Loucy (cell line): ENCODE results near the gene LIM2.

Experiments used
- H2AFZ ChIP-seq: fragments of 200-600 bp; sonication (generic); 2 replicates; pipeline ENCODE4 v1.6.0; 2016; ENCODE audit warnings: antibody characterized with exemption, mild to moderate bottlenecking, low read length, moderate library complexity
- H3F3A ChIP-seq: fragments of 200-600 bp; 2 replicates; pipeline ENCODE4 v1.6.0; 2016; ENCODE audit warnings: antibody characterized with exemption, low read depth, mild to moderate bottlenecking
- H3K27me3 ChIP-seq: fragments of 200-600 bp; sonication (generic); 2 replicates; pipeline ENCODE4 v1.6.1; 2014; ENCODE audit warnings: low read length, mild to moderate bottlenecking; ENCODE audit not compliant: insufficient read depth, poor library complexity, severe bottlenecking
- H3K36me3 ChIP-seq: fragments of 200-600 bp; sonication (generic); 2 replicates; pipeline ENCODE4 v1.6.1; 2016; ENCODE audit warnings: low read length; ENCODE audit not compliant: insufficient read depth
- H3K4me1 ChIP-seq: fragments of 200-600 bp; sonication (generic); 2 replicates; pipeline ENCODE4 v1.5.1; 2014; ENCODE audit warnings: low read length, mild to moderate bottlenecking; ENCODE audit not compliant: insufficient read depth, poor library complexity, severe bottlenecking
- H3K4me2 ChIP-seq: fragments of 200-600 bp; sonication (generic); 2 replicates; pipeline ENCODE4 v1.6.0; 2014; ENCODE audit warnings: antibody characterized with exemption, low read length, low read depth, mild to moderate bottlenecking; ENCODE audit not compliant: poor library complexity, severe bottlenecking
- H3K4me3 ChIP-seq: fragments of 200-600 bp; sonication (generic); 2 replicates; pipeline ENCODE4 v1.5.1; 2014; ENCODE audit warnings: low read length, mild to moderate bottlenecking, mixed read lengths; ENCODE audit not compliant: poor library complexity, severe bottlenecking
- H3K79me2 ChIP-seq: fragments of 200-600 bp; sonication (generic); 2 replicates; pipeline ENCODE4 v1.6.1; 2014; ENCODE audit warnings: low read length; ENCODE audit not compliant: insufficient read depth
- H3K9ac ChIP-seq: fragments of 200-600 bp; sonication (generic); 2 replicates; pipeline ENCODE4 v1.6.0; 2014; ENCODE audit warnings: mild to moderate bottlenecking, low read depth, low read length, moderate library complexity; ENCODE audit not compliant: poor library complexity, severe bottlenecking
- H3K9me2 ChIP-seq: fragments of 200-600 bp; sonication (generic); replicated peaks from 2 replicates; pipeline ENCODE4 v1.6.1; 2016; ENCODE audit warnings: low read depth, low read length, mixed read lengths
- H3K9me3 ChIP-seq: fragments of 200-600 bp; sonication (generic); 2 replicates; pipeline ENCODE4 v1.6.1; 2014; ENCODE audit warnings: mild to moderate bottlenecking, antibody characterized with exemption, low read length, low read depth; ENCODE audit not compliant: insufficient read depth
- H4K20me1 ChIP-seq: fragments of 200-600 bp; sonication (generic); 2 replicates; pipeline ENCODE4 v1.6.0; 2014; ENCODE audit warnings: antibody characterized with exemption, low read length, mild to moderate bottlenecking; ENCODE audit not compliant: insufficient read depth, poor library complexity, severe bottlenecking
- EZH2phosphoT487 ChIP-seq: fragments of 200-600 bp; IDR thresholded peaks from 2 replicates; pipeline ENCODE4 v1.6.1; 2018; ENCODE audit warnings: antibody characterized with exemption, mild to moderate bottlenecking, moderate library complexity, borderline replicate concordance
- TF ChIP-seq, protein P1 (sequence below): fragments of 200-600 bp; sonication (generic); conservative IDR thresholded peaks from 2 replicates; pipeline ENCODE4 v1.5.1; 2014; ENCODE audit warnings: mild to moderate bottlenecking, antibody characterized with exemption, low read length

The LIM2 gene

GRCh38 chr19:51389143-51389542 is 1.4 kb upstream of the LIM2 start:
- H3K27me3 ChIP-seq, result no peaks in the 10 kb centered on the region
- TF ChIP-seq EZH2phosphoT487, result no peak
- TF ChIP-seq, protein P1, sequence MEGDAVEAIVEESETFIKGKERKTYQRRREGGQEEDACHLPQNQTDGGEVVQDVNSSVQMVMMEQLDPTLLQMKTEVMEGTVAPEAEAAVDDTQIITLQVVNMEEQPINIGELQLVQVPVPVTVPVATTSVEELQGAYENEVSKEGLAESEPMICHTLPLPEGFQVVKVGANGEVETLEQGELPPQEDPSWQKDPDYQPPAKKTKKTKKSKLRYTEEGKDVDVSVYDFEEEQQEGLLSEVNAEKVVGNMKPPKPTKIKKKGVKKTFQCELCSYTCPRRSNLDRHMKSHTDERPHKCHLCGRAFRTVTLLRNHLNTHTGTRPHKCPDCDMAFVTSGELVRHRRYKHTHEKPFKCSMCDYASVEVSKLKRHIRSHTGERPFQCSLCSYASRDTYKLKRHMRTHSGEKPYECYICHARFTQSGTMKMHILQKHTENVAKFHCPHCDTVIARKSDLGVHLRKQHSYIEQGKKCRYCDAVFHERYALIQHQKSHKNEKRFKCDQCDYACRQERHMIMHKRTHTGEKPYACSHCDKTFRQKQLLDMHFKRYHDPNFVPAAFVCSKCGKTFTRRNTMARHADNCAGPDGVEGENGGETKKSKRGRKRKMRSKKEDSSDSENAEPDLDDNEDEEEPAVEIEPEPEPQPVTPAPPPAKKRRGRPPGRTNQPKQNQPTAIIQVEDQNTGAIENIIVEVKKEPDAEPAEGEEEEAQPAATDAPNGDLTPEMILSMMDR, result no peak

GRCh38 chr19:51386882-51387520 is 773 bp downstream of the LIM2 start:
- Histone ChIP-seq H3K4me1 (no peaks in the 10 kb centered on the region), H3K9me2 (no peaks in the 10 kb centered on the region), H3K79me2 (no peaks in the 10 kb centered on the region), H3F3A (no peaks in the 10 kb centered on the region), H3K27me3 (no peaks in the 10 kb centered on the region), H3K9ac (no peak overlapping the region), H3K9me3 (no peaks in the 10 kb centered on the region), H3K4me3 (no peak overlapping the region), H4K20me1 (no peaks in the 10 kb centered on the region), H3K4me2 (no peak overlapping the region), H2AFZ (no peak overlapping the region), H3K36me3 (no peaks in the 10 kb centered on the region)
- TF ChIP-seq, protein P1, result no peak
- no peak for TF ChIP-seq EZH2phosphoT487

More at GRCh38 chr19:51389143-51389542, 1.4 kb upstream of the LIM2 start:
- H3K36me3 ChIP-seq, result no peaks in the 10 kb centered on the region
- H3F3A ChIP-seq, result no peaks in the 10 kb centered on the region
- no peak overlapping the region for H2AFZ ChIP-seq
- H3K4me1 ChIP-seq, result peaks cover 5% of the 10 kb centered on the region
- no peak overlapping the region for H3K4me2 ChIP-seq
- no peaks in the 10 kb centered on the region for H3K79me2 ChIP-seq
- H3K9me2 ChIP-seq, result no peaks in the 10 kb centered on the region
- no peaks in the 10 kb centered on the region for H3K9me3 ChIP-seq
- no peak overlapping the region for H3K9ac ChIP-seq
- no peak overlapping the region for H3K4me3 ChIP-seq
- no peaks in the 10 kb centered on the region for H4K20me1 ChIP-seq

- H3K27me3 ChIP-seq, result no peaks in the 10 kb centered on the region
- H3K79me2 ChIP-seq, result no peaks in the 10 kb centered on the region
- H3K4me1 ChIP-seq, result no peaks in the 10 kb centered on the region
- no peak overlapping the region for H3K4me2 ChIP-seq
- H3F3A ChIP-seq, result no peaks in the 10 kb centered on the region
- no peaks in the 10 kb centered on the region for H3K9me2 ChIP-seq
- no peaks in the 10 kb centered on the region; the same call in 1 of the 2 replicates for H3K9me3 ChIP-seq
- H2AFZ ChIP-seq, result no peak overlapping the region
- H3K36me3 ChIP-seq, result no peaks in the 10 kb centered on the region
- no peaks in the 10 kb centered on the region for H4K20me1 ChIP-seq
- no peak overlapping the region for H3K4me3 ChIP-seq
- no peak overlapping the region for H3K9ac ChIP-seq
- no peak for TF ChIP-seq EZH2phosphoT487
- TF ChIP-seq, protein P1, result no peak
Observed at GRCh38 chr19:51382004-51382403, 5.8 kb downstream of the LIM2 start.
